Measurements from ENCODE around the gene PTGES3. TPM values are rescaled to one million over a fixed set of nuclear protein-coding genes. Genes with fewer than 3 reads are reported as not detected.
A peak's percentile ranks its signal among the peaks of the same experiment; 100 is the strongest.

Gene PTGES3
- total RNA-seq, 1 experiment from 2014 or later, result 322 TPM

GRCh38 chr12:56629459-56630179, 58.5 kb downstream of the PTGES3 start:
- Histone ChIP-seq H3K9me2 (ENCODE audit: insufficient read depth) (no peaks in the 10 kb centered on the region), H3K36me3 (ENCODE audit: low read depth) (peaks cover 4% of the 10 kb centered on the region; the same call in 1 of the 2 replicates), H3K79me2 (ENCODE audit: low read depth) (peaks cover 87% of the 10 kb centered on the region), H3K4me1 (replicated peaks; ENCODE audit: insufficient read depth) (peaks cover 43% of the 10 kb centered on the region), H4K20me1 (ENCODE audit: insufficient read depth) (peaks cover 29% of the 10 kb centered on the region), H3K4me3 (peak overlapping the region; percentile 96), H3K4me2 (peak overlapping the region; percentile 97), H3K27me3 (ENCODE audit: insufficient read depth, low read depth) (no peaks in the 10 kb centered on the region), H2AFZ (peak overlapping the region; percentile 93), H3F3A (ENCODE audit: insufficient read depth, low read depth) (peaks cover 17% of the 10 kb centered on the region; the same call in 1 of the 2 replicates), H3K9me3 (ENCODE audit: insufficient read depth, low read depth) (no peaks in the 10 kb centered on the region), H3K27ac (peak overlapping the region; percentile 35)
- ChIA-PET POLR2A (ENCODE audit: unreplicated experiment) (interaction anchor here (0.6 to 0.7 kb wide), 3 partner anchors 32 to 812 kb away, joined by 7 to 18 read pairs (median 14); partner anchors contain the start of gene SARNP), CTCF (interaction anchor here (0.8 kb wide), 1 partner anchor 704 kb away, joined by 4 read pairs; no protein-coding TSS in a partner anchor)
- no peak for DNase-seq
- no TSS peak for BruUV-seq (replicated peaks)
- intact Hi-C loops (cut with micrococcal nuclease; ENCODE audit: unreplicated experiment), result loop anchor here (10.0 kb wide), 2 partner anchors 375 to 435 kb away; partner anchors contain the start of gene ZBTB39
- TF ChIP-seq EZH2 (IDR thresholded peaks at IDR 0.05; ENCODE audit: low read depth), result no peak
- TF ChIP-seq CTCF (conservative IDR thresholded peaks at IDR 0.05), result no peak

GRCh38 chr12:56628671-56629458, 59.2 kb downstream of the PTGES3 start:
- Histone ChIP-seq H3F3A (ENCODE audit: insufficient read depth, low read depth) (peaks cover 17% of the 10 kb centered on the region; the same call in 1 of the 2 replicates), H3K9me2 (ENCODE audit: insufficient read depth) (no peaks in the 10 kb centered on the region), H3K9me3 (ENCODE audit: insufficient read depth, low read depth) (no peaks in the 10 kb centered on the region), H2AFZ (peak overlapping the region; percentile 93), H3K36me3 (ENCODE audit: low read depth) (peaks cover 7% of the 10 kb centered on the region; the same call in 1 of the 2 replicates), H3K4me3 (peak overlapping the region; percentile 96), H4K20me1 (ENCODE audit: insufficient read depth) (peaks cover 37% of the 10 kb centered on the region), H3K27me3 (ENCODE audit: insufficient read depth, low read depth) (no peaks in the 10 kb centered on the region), H3K27ac (peak overlapping the region; percentile 19; the same call in 1 of the 2 replicates), H3K79me2 (ENCODE audit: low read depth) (peaks cover 87% of the 10 kb centered on the region), H3K4me1 (replicated peaks; ENCODE audit: insufficient read depth) (peaks cover 41% of the 10 kb centered on the region), H3K4me2 (peak overlapping the region; percentile 97)
- CTCF ChIA-PET, result interaction anchor here (0.5 to 1.8 kb wide), 3 partner anchors 8 to 483 kb away, joined by 3 to 11 read pairs (median 5); no protein-coding TSS in a partner anchor
- TF ChIP-seq EZH2 (IDR thresholded peaks at IDR 0.05; ENCODE audit: low read depth) (no peak), CTCF (conservative IDR thresholded peaks at IDR 0.05) (no peak)
- POLR2A ChIA-PET (ENCODE audit: unreplicated experiment), result interaction anchor here (0.6 to 0.8 kb wide), 5 partner anchors 33 to 459 kb away, joined by 3 to 18 read pairs (median 3); partner anchors contain the start of gene RBMS2
- DNase-seq, result peak in 1 of 2 experiments; percentile 51
- TSS peak; percentile 10 for BruUV-seq (replicated peaks)
- intact Hi-C loops (cut with micrococcal nuclease; ENCODE audit: unreplicated experiment), result no loop called here

- Histone ChIP-seq H4K20me1 (ENCODE audit: insufficient read depth) (peaks cover 58% of the 10 kb centered on the region), H3K79me2 (ENCODE audit: low read depth) (peaks cover 89% of the 10 kb centered on the region), H3F3A (ENCODE audit: insufficient read depth, low read depth) (peaks cover 17% of the 10 kb centered on the region; the same call in 1 of the 2 replicates), H2AFZ (no peak overlapping the region), H3K4me3 (no peak overlapping the region), H3K4me1 (replicated peaks; ENCODE audit: insufficient read depth) (peaks cover 19% of the 10 kb centered on the region), H3K9me3 (ENCODE audit: insufficient read depth, low read depth) (no peaks in the 10 kb centered on the region), H3K27ac (no peak overlapping the region), H3K27me3 (ENCODE audit: insufficient read depth, low read depth) (no peaks in the 10 kb centered on the region), H3K9me2 (ENCODE audit: insufficient read depth) (no peaks in the 10 kb centered on the region), H3K4me2 (no peak overlapping the region), H3K36me3 (ENCODE audit: low read depth) (peaks cover 19% of the 10 kb centered on the region)
- no TSS peak for BruUV-seq (replicated peaks)
- intact Hi-C loops (cut with micrococcal nuclease; ENCODE audit: unreplicated experiment), result no loop called here
- CTCF ChIA-PET, result no interaction called here
- TF ChIP-seq EZH2 (IDR thresholded peaks at IDR 0.05; ENCODE audit: low read depth) (no peak), CTCF (conservative IDR thresholded peaks at IDR 0.05) (no peak)
- no peak for DNase-seq
- POLR2A ChIA-PET (ENCODE audit: unreplicated experiment), result no interaction called here
Measured at GRCh38 chr12:56626701-56627100, 61.4 kb downstream of the PTGES3 start.
